Measurements from ENCODE around the gene GGN. TPM values are rescaled to one million over a fixed set of nuclear protein-coding genes. Genes with fewer than 3 reads are reported as not detected.

The GGN gene
- total and polyA plus RNA-seq, 9 of the 15 experiments (the other 6 are each of a cell fraction or from before 2014, with no cell fraction given) = 0.15 to 0.33 TPM; not detected in 7

DNA sequence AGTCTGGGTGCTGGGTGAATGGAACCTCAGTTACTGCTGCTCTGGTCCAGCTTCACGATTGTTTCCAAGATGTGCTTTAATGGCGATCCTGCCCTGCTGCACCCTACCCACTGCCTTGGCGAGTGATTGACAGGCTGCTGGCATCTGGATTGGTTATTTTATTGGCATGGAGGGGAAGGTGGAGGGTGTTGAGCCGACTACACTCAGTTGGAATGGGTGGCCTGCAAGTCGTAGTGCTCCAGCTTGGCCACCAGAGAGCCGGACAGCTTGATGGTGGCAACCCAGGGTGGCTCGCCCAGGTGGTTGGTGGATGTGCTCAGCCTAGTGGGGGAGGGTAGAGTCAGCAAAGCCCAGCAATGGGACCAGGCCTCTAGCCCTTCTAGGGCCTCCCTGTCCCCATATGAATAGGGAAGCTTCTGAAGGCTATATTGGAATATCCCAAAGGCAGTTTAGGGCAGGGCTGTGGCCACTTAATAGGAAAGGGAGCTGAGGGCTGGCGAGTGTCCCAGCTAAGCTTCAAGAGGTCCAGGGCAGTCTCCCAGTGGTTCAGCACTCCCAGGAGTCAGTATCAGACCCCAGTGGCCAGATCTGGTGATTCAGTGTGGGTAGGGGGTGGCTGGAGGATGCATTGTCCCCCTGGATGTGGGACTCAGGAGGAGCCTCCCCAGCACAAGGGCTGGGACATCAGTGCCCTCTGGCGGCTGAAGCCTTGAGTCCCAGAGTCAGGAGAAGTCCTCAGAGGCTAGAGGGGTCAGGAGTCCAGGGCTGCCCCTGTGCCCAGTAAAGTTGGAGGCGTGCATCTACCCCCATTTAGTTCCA is 3.4 kb downstream of the GGN start (continued):
- TF ChIP-seq ETV6 (IDR thresholded peaks at IDR 0.05; ENCODE audit: borderline replicate concordance in 1 of 2, low read depth in 2 of 2, low read length in 1 of 2) = no peak
- no peak for TF ChIP-seq ETV6 (CRISPR knock-in tag; IDR thresholded peaks at IDR 0.05; ENCODE audit: borderline replicate concordance)
- peak; percentile 64 for TF ChIP-seq ATF7 (IDR thresholded peaks at IDR 0.05)
- TF ChIP-seq ZNF124 (CRISPR knock-in tag; IDR thresholded peaks at IDR 0.05) = no peak
- no peak for TF ChIP-seq SREBF1 (IDR thresholded peaks at IDR 0.05; ENCODE audit: borderline replicate concordance, low read depth, low read length)
- TF ChIP-seq HES1 (IDR thresholded peaks at IDR 0.05; ENCODE audit: low read depth) = no peak
- 0 out of 4 replicates have a peak, but pooled peaks of 1 of the 2 experiments have one; percentile 18 for TF ChIP-seq NONO (IDR thresholded peaks at IDR 0.05; ENCODE audit: low read depth in 2 of 2, low read length in 1 of 2)
- TF ChIP-seq TRIM24 (IDR thresholded peaks at IDR 0.05) = no peak
- TF ChIP-seq, protein P1, sequence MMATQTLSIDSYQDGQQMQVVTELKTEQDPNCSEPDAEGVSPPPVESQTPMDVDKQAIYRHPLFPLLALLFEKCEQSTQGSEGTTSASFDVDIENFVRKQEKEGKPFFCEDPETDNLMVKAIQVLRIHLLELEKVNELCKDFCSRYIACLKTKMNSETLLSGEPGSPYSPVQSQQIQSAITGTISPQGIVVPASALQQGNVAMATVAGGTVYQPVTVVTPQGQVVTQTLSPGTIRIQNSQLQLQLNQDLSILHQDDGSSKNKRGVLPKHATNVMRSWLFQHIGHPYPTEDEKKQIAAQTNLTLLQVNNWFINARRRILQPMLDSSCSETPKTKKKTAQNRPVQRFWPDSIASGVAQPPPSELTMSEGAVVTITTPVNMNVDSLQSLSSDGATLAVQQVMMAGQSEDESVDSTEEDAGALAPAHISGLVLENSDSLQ (IDR thresholded peaks at IDR 0.05) = 0 out of 2 replicates have a peak, but pooled peaks have one; percentile 40
- TF ChIP-seq LCOR (CRISPR knock-in tag; IDR thresholded peaks at IDR 0.05) = no peak
- TF ChIP-seq ZNF76 (CRISPR knock-in tag; IDR thresholded peaks at IDR 0.05; ENCODE audit: borderline replicate concordance) = no peak
- peak; percentile 31 for TF ChIP-seq POLR2B (IDR thresholded peaks at IDR 0.05; ENCODE audit: low read depth, partially characterized antibody)
- TF ChIP-seq CCAR2 (IDR thresholded peaks at IDR 0.05; ENCODE audit: low read depth, low read length) = no peak
- no peak for TF ChIP-seq POU5F1 (IDR thresholded peaks at IDR 0.05; ENCODE audit: borderline replicate concordance, low read depth, low read length, partially characterized antibody)
- peak; percentile 15; the same call in 1 of the 2 replicates for TF ChIP-seq POLR2AphosphoS5 (IDR thresholded peaks at IDR 0.05; ENCODE audit: control insufficient read depth, insufficient read depth, low read depth, low read length)
- TF ChIP-seq TRIM28 (IDR thresholded peaks at IDR 0.05) = no peak
- peak; percentile 53; the same call in 1 of the 2 replicates for TF ChIP-seq RBFOX2 (IDR thresholded peaks at IDR 0.05; ENCODE audit: low read depth, low read length)
- no peak for TF ChIP-seq PRMT5 (CRISPR knock-in tag; IDR thresholded peaks at IDR 0.05)
- TF ChIP-seq EZH2 (IDR thresholded peaks at IDR 0.05; ENCODE audit: borderline replicate concordance, low read depth, low read length) = no peak
- TF ChIP-seq TGIF2 (CRISPR knock-in tag; IDR thresholded peaks at IDR 0.05) = no peak
- TF ChIP-seq, protein P2, sequence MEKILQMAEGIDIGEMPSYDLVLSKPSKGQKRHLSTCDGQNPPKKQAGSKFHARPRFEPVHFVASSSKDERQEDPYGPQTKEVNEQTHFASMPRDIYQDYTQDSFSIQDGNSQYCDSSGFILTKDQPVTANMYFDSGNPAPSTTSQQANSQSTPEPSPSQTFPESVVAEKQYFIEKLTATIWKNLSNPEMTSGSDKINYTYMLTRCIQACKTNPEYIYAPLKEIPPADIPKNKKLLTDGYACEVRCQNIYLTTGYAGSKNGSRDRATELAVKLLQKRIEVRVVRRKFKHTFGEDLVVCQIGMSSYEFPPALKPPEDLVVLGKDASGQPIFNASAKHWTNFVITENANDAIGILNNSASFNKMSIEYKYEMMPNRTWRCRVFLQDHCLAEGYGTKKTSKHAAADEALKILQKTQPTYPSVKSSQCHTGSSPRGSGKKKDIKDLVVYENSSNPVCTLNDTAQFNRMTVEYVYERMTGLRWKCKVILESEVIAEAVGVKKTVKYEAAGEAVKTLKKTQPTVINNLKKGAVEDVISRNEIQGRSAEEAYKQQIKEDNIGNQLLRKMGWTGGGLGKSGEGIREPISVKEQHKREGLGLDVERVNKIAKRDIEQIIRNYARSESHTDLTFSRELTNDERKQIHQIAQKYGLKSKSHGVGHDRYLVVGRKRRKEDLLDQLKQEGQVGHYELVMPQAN (IDR thresholded peaks at IDR 0.05; ENCODE audit: borderline replicate concordance) = no peak
- TF ChIP-seq, protein P3, sequence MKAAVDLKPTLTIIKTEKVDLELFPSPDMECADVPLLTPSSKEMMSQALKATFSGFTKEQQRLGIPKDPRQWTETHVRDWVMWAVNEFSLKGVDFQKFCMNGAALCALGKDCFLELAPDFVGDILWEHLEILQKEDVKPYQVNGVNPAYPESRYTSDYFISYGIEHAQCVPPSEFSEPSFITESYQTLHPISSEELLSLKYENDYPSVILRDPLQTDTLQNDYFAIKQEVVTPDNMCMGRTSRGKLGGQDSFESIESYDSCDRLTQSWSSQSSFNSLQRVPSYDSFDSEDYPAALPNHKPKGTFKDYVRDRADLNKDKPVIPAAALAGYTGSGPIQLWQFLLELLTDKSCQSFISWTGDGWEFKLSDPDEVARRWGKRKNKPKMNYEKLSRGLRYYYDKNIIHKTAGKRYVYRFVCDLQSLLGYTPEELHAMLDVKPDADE (conservative IDR thresholded peaks at IDR 0.05; ENCODE audit: control insufficient read depth, low read depth, low read length) = 0 out of 2 replicates have a peak, but pooled peaks have one; percentile 39
- no peak for TF ChIP-seq PCBP1 (IDR thresholded peaks at IDR 0.05; ENCODE audit: low read depth, low read length, poor library complexity, severe bottlenecking)
- TF ChIP-seq ZNF561 (CRISPR knock-in tag; conservative IDR thresholded peaks at IDR 0.05) = no peak

All from K562 (cell line).